MM.1S (cell line): ENCODE results near the gene SEMA6A.

ENCODE experiments used
- DNase-seq: peaks from one replicate; pipeline ENCODE4 v3.0.0-alpha.2; 2015
- H2AFZ ChIP-seq: fragments of 300-600 bp; sonication (generic); 2 replicates; pipeline ENCODE4 v1.6.0; 2016; ENCODE audit warnings: antibody characterized with exemption, low read length
- H3F3A ChIP-seq: fragments of 300-600 bp; sonication (generic); 2 replicates; pipeline ENCODE4 v1.6.1; 2016; ENCODE audit warnings: mild to moderate bottlenecking, antibody characterized with exemption, low read length, moderate library complexity, mixed read lengths; ENCODE audit not compliant: insufficient read depth
- H3K27ac ChIP-seq: fragments of 300-600 bp; sonication (generic); 2 replicates; pipeline ENCODE4 v1.5.1; 2016; ENCODE audit warnings: mild to moderate bottlenecking, low read length
- H3K27me3 ChIP-seq: fragments of 300-600 bp; sonication (generic); replicated peaks from 2 replicates; pipeline ENCODE4 v1.6.0; 2016; ENCODE audit warnings: low read length; ENCODE audit not compliant: insufficient read depth
- H3K36me3 ChIP-seq: fragments of 300-600 bp; sonication (generic); replicated peaks from 2 replicates; pipeline ENCODE4 v1.6.1; 2016; ENCODE audit warnings: mild to moderate bottlenecking, low read length, mixed read lengths; ENCODE audit not compliant: insufficient read depth
- H3K4me1 ChIP-seq: fragments of 300-600 bp; sonication (generic); 2 replicates; pipeline ENCODE4 v1.6.1; 2016; ENCODE audit warnings: low read length, mixed read lengths
- H3K4me2 ChIP-seq: fragments of 300-600 bp; sonication (generic); 2 replicates; pipeline ENCODE4 v1.6.0; 2016; ENCODE audit warnings: low read depth, low read length
- H3K4me3 ChIP-seq: fragments of 300-600 bp; sonication (generic); 2 replicates; pipeline ENCODE4 v1.5.1; 2016; ENCODE audit warnings: low read length, mixed read lengths
- H3K79me2 ChIP-seq: fragments of 300-600 bp; sonication (generic); 2 replicates; pipeline ENCODE4 v1.6.1; 2016; ENCODE audit warnings: mixed run types, low read length, mixed read lengths
- H3K9ac ChIP-seq: fragments of 300-600 bp; sonication (generic); 2 replicates; pipeline ENCODE4 v1.6.1; 2016; ENCODE audit warnings: low read length, mixed read lengths
- H3K9me2 ChIP-seq: fragments of 300-600 bp; sonication (generic); replicated peaks from 2 replicates; pipeline ENCODE4 v1.6.1; 2016; ENCODE audit warnings: mild to moderate bottlenecking, low read length, mixed read lengths; ENCODE audit not compliant: insufficient read depth
- H3K9me3 ChIP-seq: fragments of 300-600 bp; sonication (generic); replicated peaks from 2 replicates; pipeline ENCODE4 v1.6.1; 2016; ENCODE audit warnings: mild to moderate bottlenecking, low read length, mixed read lengths; ENCODE audit not compliant: insufficient read depth
- H4K20me1 ChIP-seq: fragments of 300-600 bp; sonication (generic); 2 replicates; pipeline ENCODE4 v1.6.1; 2016; ENCODE audit warnings: mild to moderate bottlenecking, low read length, moderate library complexity, mixed read lengths; ENCODE audit not compliant: insufficient read depth
- EZH2 ChIP-seq: fragments of 300-600 bp; sonication (generic); optimal IDR thresholded peaks from 2 replicates; pipeline ENCODE3; 2017; ENCODE audit warnings: low read depth, mild to moderate bottlenecking, antibody characterized with exemption, low read length, mixed read lengths
- EZH2phosphoT487 ChIP-seq: fragments of 300-600 bp; sonication (generic); IDR thresholded peaks from 2 replicates; pipeline ENCODE4 v1.6.1; 2018; ENCODE audit warnings: antibody characterized with exemption, low read length
- TF ChIP-seq, protein P1 (sequence below): fragments of 300-600 bp; sonication (generic); IDR thresholded peaks from 2 replicates; pipeline ENCODE4 v1.5.1; 2016; ENCODE audit warnings: antibody characterized with exemption, low read length, mixed read lengths

The SEMA6A gene

GRCh38 chr5:116593340-116593739 is 18.7 kb upstream of the SEMA6A start:
- Histone ChIP-seq H3K4me2 (no peak overlapping the region), H3K9me2 (no peaks in the 10 kb centered on the region), H3K9ac (no peak overlapping the region), H3K4me1 (no peaks in the 10 kb centered on the region), H3K4me3 (no peak overlapping the region), H3F3A (no peaks in the 10 kb centered on the region), H4K20me1 (no peaks in the 10 kb centered on the region), H2AFZ (no peak overlapping the region), H3K36me3 (no peaks in the 10 kb centered on the region), H3K79me2 (no peaks in the 10 kb centered on the region), H3K27me3 (no peaks in the 10 kb centered on the region), H3K9me3 (no peaks in the 10 kb centered on the region), H3K27ac (no peak overlapping the region)
- DNase-seq: no peak
- no peak for TF ChIP-seq EZH2
- TF ChIP-seq, protein P1, sequence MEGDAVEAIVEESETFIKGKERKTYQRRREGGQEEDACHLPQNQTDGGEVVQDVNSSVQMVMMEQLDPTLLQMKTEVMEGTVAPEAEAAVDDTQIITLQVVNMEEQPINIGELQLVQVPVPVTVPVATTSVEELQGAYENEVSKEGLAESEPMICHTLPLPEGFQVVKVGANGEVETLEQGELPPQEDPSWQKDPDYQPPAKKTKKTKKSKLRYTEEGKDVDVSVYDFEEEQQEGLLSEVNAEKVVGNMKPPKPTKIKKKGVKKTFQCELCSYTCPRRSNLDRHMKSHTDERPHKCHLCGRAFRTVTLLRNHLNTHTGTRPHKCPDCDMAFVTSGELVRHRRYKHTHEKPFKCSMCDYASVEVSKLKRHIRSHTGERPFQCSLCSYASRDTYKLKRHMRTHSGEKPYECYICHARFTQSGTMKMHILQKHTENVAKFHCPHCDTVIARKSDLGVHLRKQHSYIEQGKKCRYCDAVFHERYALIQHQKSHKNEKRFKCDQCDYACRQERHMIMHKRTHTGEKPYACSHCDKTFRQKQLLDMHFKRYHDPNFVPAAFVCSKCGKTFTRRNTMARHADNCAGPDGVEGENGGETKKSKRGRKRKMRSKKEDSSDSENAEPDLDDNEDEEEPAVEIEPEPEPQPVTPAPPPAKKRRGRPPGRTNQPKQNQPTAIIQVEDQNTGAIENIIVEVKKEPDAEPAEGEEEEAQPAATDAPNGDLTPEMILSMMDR: no peak
- no peak for TF ChIP-seq EZH2phosphoT487

GRCh38 chr5:116585227-116585626 is 10.6 kb upstream of the SEMA6A start:
- no peak for DNase-seq
- H3K4me1 ChIP-seq: no peaks in the 10 kb centered on the region
- H4K20me1 ChIP-seq: no peaks in the 10 kb centered on the region

GRCh38 chr5:116583862-116584222 is 9.2 kb upstream of the SEMA6A start:
- no peak overlapping the region for H3K27ac ChIP-seq
- no peaks in the 10 kb centered on the region for H4K20me1 ChIP-seq
- no peaks in the 10 kb centered on the region for H3K36me3 ChIP-seq
- H3K4me1 ChIP-seq: no peaks in the 10 kb centered on the region
- no peak overlapping the region for H3K4me3 ChIP-seq
- H3F3A ChIP-seq: no peaks in the 10 kb centered on the region
- H3K9ac ChIP-seq: no peak overlapping the region
- no peak overlapping the region for H3K4me2 ChIP-seq
- no peaks in the 10 kb centered on the region for H3K27me3 ChIP-seq
- no peak for DNase-seq
- H3K79me2 ChIP-seq: no peaks in the 10 kb centered on the region
- no peak overlapping the region for H2AFZ ChIP-seq
- H3K9me2 ChIP-seq: no peaks in the 10 kb centered on the region
- no peaks in the 10 kb centered on the region for H3K9me3 ChIP-seq
- no peak for TF ChIP-seq EZH2
- TF ChIP-seq, protein P1: no peak
- no peak for TF ChIP-seq EZH2phosphoT487

More at GRCh38 chr5:116585227-116585626, 10.6 kb upstream of the SEMA6A start:
- Histone ChIP-seq H3F3A (no peaks in the 10 kb centered on the region), H3K27ac (no peak overlapping the region), H3K9ac (no peak overlapping the region), H3K9me2 (no peaks in the 10 kb centered on the region), H3K4me3 (no peak overlapping the region), H3K79me2 (no peaks in the 10 kb centered on the region), H3K27me3 (no peaks in the 10 kb centered on the region), H3K36me3 (no peaks in the 10 kb centered on the region), H2AFZ (no peak overlapping the region), H3K9me3 (no peaks in the 10 kb centered on the region), H3K4me2 (no peak overlapping the region)
- no peak for TF ChIP-seq EZH2phosphoT487
- TF ChIP-seq, protein P1: no peak
- TF ChIP-seq EZH2: no peak
